GM23248 (cell line): ENCODE results near the gene TFG.

Experiments
- EZH2 ChIP-seq: fragments of 200-600 bp; sonication (generic); IDR thresholded peaks from 2 replicates; pipeline ENCODE4 v1.6.1; 2018; ENCODE audit warnings: antibody characterized with exemption, mild to moderate bottlenecking; ENCODE audit not compliant: insufficient read depth, poor library complexity, severe bottlenecking
- EZH2phosphoT487 ChIP-seq: fragments of 200-600 bp; sonication (generic); IDR thresholded peaks from 2 replicates; pipeline ENCODE4 v1.6.1; 2018; ENCODE audit warnings: antibody characterized with exemption, moderate library complexity, mild to moderate bottlenecking, low read depth; ENCODE audit not compliant: insufficient read depth

- no peak for TF ChIP-seq EZH2phosphoT487
- no peak for TF ChIP-seq EZH2
Observed at GRCh38 chr3:100766069-100766468, 56.8 kb downstream of the TFG start.
